CD4-positive, alpha-beta memory T cell (primary cell): ENCODE results near the gene SH3D21. TPM values are rescaled to one million over a fixed set of nuclear protein-coding genes. Genes with fewer than 3 reads are reported as not detected.
A peak's percentile ranks its signal among the peaks of the same experiment; 100 is the strongest.

Experiments used
- CTCF ChIA-PET: fragments of 350-600 bp; sonication (Branson Sonifier 250); formaldehyde crosslinking; loops from one replicate; lab custom pipeline; 2021; ENCODE audit warnings: inconsistent platforms; ENCODE audit not compliant: partially characterized antibody; lab: Charles Lee
- POLR2A ChIA-PET: fragments of 350-600 bp; sonication (Branson Sonifier 250); formaldehyde crosslinking; loops from one replicate; lab custom pipeline; 2021; ENCODE audit not compliant: partially characterized antibody; lab: Charles Lee
- DNase-seq, 5 donors: peaks; one replicate each; pipeline versions ENCODE4 v3.0.0 to v3.0.0-alpha.2; 2020 to 2022; ENCODE audit warnings: mixed read lengths in 1 of 5
- H3K27ac ChIP-seq: one replicate; pipeline ENCODE4 v1.7.0; 2013; ENCODE audit warnings: low read depth, low read length
- H3K27me3 ChIP-seq: 2 replicates; pipeline ENCODE4 v1.7.0; 2013; ENCODE audit warnings: mild to moderate bottlenecking, low read length, moderate library complexity; ENCODE audit not compliant: insufficient read depth
- H3K36me3 ChIP-seq: 2 replicates; pipeline ENCODE4 v1.7.0; 2013; ENCODE audit warnings: mild to moderate bottlenecking, low read length, moderate library complexity; ENCODE audit not compliant: insufficient read depth
- H3K4me1 ChIP-seq: 2 replicates; pipeline ENCODE4 v1.7.0; 2013; ENCODE audit warnings: mild to moderate bottlenecking, low read length, moderate library complexity; ENCODE audit not compliant: insufficient read depth
- H3K4me3 ChIP-seq, 2 donors: one replicate each; pipeline ENCODE4 v1.7.0; 2013; ENCODE audit warnings: low read length in 2 of 2, mild to moderate bottlenecking in 1 of 2
- H3K9me3 ChIP-seq, 2 donors: one replicate each; pipeline ENCODE4 v1.7.0; 2013; ENCODE audit warnings: low read length in 2 of 2, control low read depth in 1 of 2; ENCODE audit not compliant: control insufficient read depth in 1 of 2
- H3K27ac Mint-ChIP-seq, 7 donors: one replicate each; pipeline ENCODE4 v1.8.0; 2020 to 2021; ENCODE audit warnings: mixed read lengths in 7 of 7, mild to moderate bottlenecking in 6 of 7, inconsistent platforms in 3 of 7, moderate library complexity in 3 of 7
- H3K27me3 Mint-ChIP-seq, 2 donors: one replicate each; pipeline ENCODE4 v1.8.0; 2020 to 2021; ENCODE audit warnings: mixed read lengths in 2 of 2
- H3K36me3 Mint-ChIP-seq, 2 donors: one replicate each; pipeline ENCODE4 v1.8.0; 2020 to 2021; ENCODE audit warnings: mixed read lengths in 2 of 2, inconsistent platforms in 1 of 2, mild to moderate bottlenecking in 1 of 2
- H3K4me1 Mint-ChIP-seq, 4 donors: one replicate each; pipeline ENCODE4 v1.8.0; 2020 to 2021; ENCODE audit warnings: mixed read lengths in 4 of 4, mild to moderate bottlenecking in 1 of 4
- H3K4me3 Mint-ChIP-seq, 8 donors: one replicate each; pipeline ENCODE4 v1.8.0; 2020 to 2021; ENCODE audit warnings: mixed read lengths in 8 of 8, mild to moderate bottlenecking in 7 of 8, moderate library complexity in 6 of 8, inconsistent platforms in 3 of 8
- H3K9me3 Mint-ChIP-seq, 8 donors: one replicate each; pipeline ENCODE4 v1.8.0; 2020 to 2021; ENCODE audit warnings: mixed read lengths in 8 of 8, mild to moderate bottlenecking in 5 of 8, inconsistent platforms in 3 of 8, moderate library complexity in 1 of 8
- intact Hi-C: fragments of 100-400 bp; cut with micrococcal nuclease; formaldehyde crosslinking; loops from one replicate; pipeline ENCODE4 v1.15.1; 2023
- polyA plus RNA-seq, 2 donors: library from polyadenylated mRNA; unstranded; fragments of 300-500 nt; fragmentation: Illumina TruSeq; gene quantifications; one replicate each; pipeline ENCODE4 v1.2.3, GENCODE V29; 2021
- total RNA-seq, 2 experiments: library from RNA; stranded (reverse); gene quantifications; one replicate each; pipeline ENCODE4 v1.2.3, GENCODE V29; 2021

The SH3D21 gene
- total and polyA plus RNA-seq, 4 experiments from 2014 or later, result 3.2 to 3.3 TPM; not detected in 2

DNA sequence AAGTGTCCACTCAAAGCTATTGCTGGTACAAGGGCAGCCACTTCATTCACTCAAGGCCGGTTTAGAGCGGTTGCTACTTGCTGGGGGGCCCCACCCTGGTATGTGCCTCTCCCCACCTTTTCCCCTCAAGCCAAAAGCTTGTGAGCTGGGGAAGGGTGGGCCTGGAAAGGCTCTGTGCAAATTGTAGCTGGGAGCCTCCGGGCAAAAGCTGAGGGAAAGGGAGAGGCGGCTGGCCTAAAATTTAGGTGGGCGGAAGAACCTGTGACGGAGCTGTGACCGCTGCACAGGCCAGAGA is 306 bp upstream of the SH3D21 start:
- Histone ChIP-seq H3K4me3 (no peak overlapping the region), H3K9me3 (no peaks in the 10 kb centered on the region), H3K27me3 (no peaks in the 10 kb centered on the region), H3K4me1 (peaks cover 23% of the 10 kb centered on the region), H3K36me3 (peaks cover 28% of the 10 kb centered on the region), H3K27ac (peak overlapping the region; percentile 73)
- Mint-ChIP-seq H3K36me3 (peaks cover 23 to 36% of the 10 kb centered on the region in 2 donors), H3K27ac (peak overlapping the region in 6 of 7 donors; percentile 31 to 82 (median 68)), H3K27me3 (no peaks in the 10 kb centered on the region), H3K4me1 (peaks cover 5 to 21% (median 11%) of the 10 kb centered on the region in 4 donors), H3K4me3 (peak overlapping the region; percentile 17 to 99 (median 74)), H3K9me3 (no peaks in the 10 kb centered on the region)
- POLR2A ChIA-PET, result interaction anchor here (1.0 to 2.7 kb wide), 10 partner anchors 8 to 158 kb away, joined by 3 to 40 read pairs (median 6); partner anchors contain the start of genes EVA1B, MRPS15, THRAP3 and TRAPPC3
- intact Hi-C loops, result loop anchor here (1.0 to 2.0 kb wide), 3 partner anchors 15 to 80 kb away; no protein-coding TSS in a partner anchor
- DNase-seq, result no peak
- CTCF ChIA-PET, result interaction anchor here (0.9 to 2.3 kb wide), 11 partner anchors 12 to 156 kb away, joined by 3 to 12 read pairs (median 4); partner anchors contain the start of genes LSM10 and TRAPPC3

DNA sequence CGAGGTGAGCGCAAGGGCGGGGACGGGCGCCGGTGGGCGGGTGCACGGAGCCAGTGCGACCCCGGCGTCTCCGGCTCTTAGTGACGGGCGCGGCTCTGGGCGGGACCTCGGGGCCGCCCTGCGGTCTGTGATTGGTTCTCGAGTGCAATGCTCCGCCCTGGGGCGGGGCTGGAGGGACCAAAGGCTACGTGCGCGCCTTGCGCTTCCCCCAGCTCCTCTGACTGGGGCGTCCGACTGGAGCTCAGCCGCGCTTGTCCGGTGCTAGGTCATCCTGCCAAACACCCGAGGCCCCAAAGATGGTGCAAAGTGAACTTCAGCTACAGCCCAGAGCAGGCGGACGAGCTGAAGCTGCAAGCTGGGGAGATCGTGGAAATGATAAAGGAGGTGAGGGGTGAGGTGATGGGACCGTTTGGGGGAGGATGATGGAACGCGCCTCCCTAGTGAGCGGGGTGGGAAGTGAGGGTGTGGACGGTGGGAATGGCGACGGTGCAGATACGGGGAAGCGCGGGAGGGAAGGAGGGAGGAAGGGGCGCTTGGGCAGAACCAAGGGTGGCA is 811 bp downstream of the SH3D21 start:
- Mint-ChIP-seq H3K36me3 (peaks cover 14 to 26% of the 10 kb centered on the region in 2 donors), H3K27ac (peak overlapping the region; percentile 74 to 96 (median 92)), H3K27me3 (no peaks in the 10 kb centered on the region), H3K4me3 (peak overlapping the region; percentile 91 to 99 (median 94)), H3K4me1 (peaks cover 5 to 21% (median 11%) of the 10 kb centered on the region in 4 donors), H3K9me3 (no peaks in the 10 kb centered on the region)
- peak overlapping the region; percentile 77 to 81 for H3K4me3 ChIP-seq
- H3K9me3 ChIP-seq, result no peaks in the 10 kb centered on the region
- H3K27ac ChIP-seq, result peak overlapping the region; percentile 73
- ChIA-PET CTCF (interaction anchor here (0.8 to 2.3 kb wide), 12 partner anchors 13 to 113 kb away, joined by 3 to 12 read pairs (median 4); partner anchors contain the start of genes EVA1B and LSM10), POLR2A (interaction anchor here (0.6 to 2.7 kb wide), 15 partner anchors 9 to 157 kb away, joined by 3 to 40 read pairs (median 5); partner anchors contain the start of genes EVA1B, STK40, THRAP3 and TRAPPC3)
- no peaks in the 10 kb centered on the region for H3K27me3 ChIP-seq
- H3K36me3 ChIP-seq, result peaks cover 17% of the 10 kb centered on the region
- DNase-seq, result peak; percentile 90 to 94 (median 92)
- peaks cover 23% of the 10 kb centered on the region for H3K4me1 ChIP-seq
- intact Hi-C loops, result loop anchor here (1.0 to 2.0 kb wide), 3 partner anchors 14 to 79 kb away; no protein-coding TSS in a partner anchor

DNA sequence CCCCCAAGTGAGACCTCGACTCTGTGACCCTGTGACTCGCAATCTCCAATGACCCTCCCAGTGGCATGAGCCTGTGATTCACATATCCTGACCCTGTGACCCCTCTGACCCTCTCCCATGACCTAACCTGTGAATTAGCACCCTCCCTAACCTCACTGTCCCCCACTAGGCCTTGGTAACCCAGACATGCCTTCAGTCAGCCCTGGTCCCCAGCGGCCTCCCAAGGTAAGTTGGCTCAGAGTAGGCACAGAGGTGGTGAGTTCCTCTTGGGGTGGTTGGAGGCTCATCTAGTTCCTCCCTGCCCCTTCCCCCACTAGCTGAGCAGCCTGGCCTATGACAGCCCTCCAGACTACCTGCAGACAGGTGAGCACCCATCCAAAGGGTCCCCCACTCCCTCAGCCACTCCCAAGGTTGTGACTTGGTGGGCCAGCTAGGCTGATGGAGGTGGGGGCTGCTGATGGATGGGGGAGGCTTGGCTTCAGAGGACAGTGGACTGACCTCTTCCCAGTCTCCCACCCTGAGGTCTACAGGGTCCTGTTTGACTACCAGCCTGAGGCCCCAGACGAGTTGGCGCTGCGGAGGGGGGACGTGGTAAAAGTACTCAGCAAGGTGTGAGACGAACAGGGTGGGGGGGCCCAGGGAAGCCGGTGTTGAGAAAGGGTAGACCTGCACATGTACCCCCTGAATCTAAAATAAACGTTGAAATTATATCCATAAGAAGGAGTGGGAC is 1.6 kb downstream of the SH3D21 start:
- ChIA-PET CTCF (interaction anchor here (1.2 to 2.3 kb wide), 6 partner anchors 12 to 79 kb away, joined by 3 to 12 read pairs (median 6); no protein-coding TSS in a partner anchor), POLR2A (interaction anchor here (1.0 to 2.7 kb wide), 9 partner anchors 10 to 158 kb away, joined by 3 to 40 read pairs (median 8); partner anchors contain the start of genes EVA1B, STK40, THRAP3 and TRAPPC3)
- Mint-ChIP-seq H3K27me3 (no peaks in the 10 kb centered on the region), H3K36me3 (peaks cover 9 to 18% of the 10 kb centered on the region in 2 donors), H3K4me1 (peaks cover 5 to 21% (median 11%) of the 10 kb centered on the region in 4 donors), H3K27ac (peak overlapping the region in 3 of 7 donors; percentile 29 to 89 (median 74)), H3K9me3 (no peaks in the 10 kb centered on the region), H3K4me3 (peak overlapping the region in 6 of 8 donors; percentile 64 to 99 (median 96))
- Histone ChIP-seq H3K4me1 (peaks cover 23% of the 10 kb centered on the region), H3K27me3 (no peaks in the 10 kb centered on the region), H3K4me3 (peak overlapping the region in 1 of 2 donors; percentile 81), H3K36me3 (peaks cover 9% of the 10 kb centered on the region), H3K27ac (no peak overlapping the region), H3K9me3 (no peaks in the 10 kb centered on the region)
- intact Hi-C loops, result loop anchor here (2.0 kb wide), 1 partner anchor 13 kb away; no protein-coding TSS in a partner anchor
- DNase-seq, result no peak

DNA sequence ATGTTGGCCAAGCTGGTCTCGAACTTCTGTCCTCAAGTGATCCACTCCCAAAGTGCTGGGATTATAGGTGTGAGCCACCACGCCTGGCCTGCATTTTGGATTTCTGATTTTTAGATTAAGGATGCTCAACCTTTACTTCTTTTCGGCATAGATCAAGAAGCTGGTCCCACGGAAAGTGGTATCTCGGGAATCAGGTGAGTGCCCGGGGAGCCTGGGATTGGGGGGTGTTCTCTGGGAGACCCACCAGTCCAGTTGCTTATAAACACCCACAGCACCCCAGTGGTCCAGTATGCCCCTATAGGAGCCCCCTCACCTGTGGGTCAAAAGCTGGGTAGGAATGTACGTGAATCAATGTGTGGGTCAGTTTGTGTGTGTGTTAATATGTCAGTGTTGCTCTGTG is 3.2 kb downstream of the SH3D21 start:
- peaks cover 5 to 21% (median 10%) of the 10 kb centered on the region in 4 donors for H3K4me1 Mint-ChIP-seq
- peaks cover 0 to 9% of the 10 kb centered on the region in 2 donors for H3K36me3 Mint-ChIP-seq
- Histone ChIP-seq H3K9me3 (no peaks in the 10 kb centered on the region), H3K4me3 (no peak overlapping the region), H3K27me3 (no peaks in the 10 kb centered on the region), H3K27ac (no peak overlapping the region), H3K36me3 (no peaks in the 10 kb centered on the region), H3K4me1 (peaks cover 23% of the 10 kb centered on the region)
- DNase-seq, result no peak
- ChIA-PET CTCF (interaction anchor here (1.1 to 2.3 kb wide), 2 partner anchors 33 to 58 kb away, joined by 3 to 7 read pairs; no protein-coding TSS in a partner anchor), POLR2A (interaction anchor here (0.8 to 1.2 kb wide), 2 partner anchors 10 to 13 kb away, joined by 3 read pairs; no protein-coding TSS in a partner anchor)
- H3K9me3 Mint-ChIP-seq, result no peaks in the 10 kb centered on the region
- intact Hi-C loops, result no loop called here
- H3K27me3 Mint-ChIP-seq, result no peaks in the 10 kb centered on the region
- peak overlapping the region in 1 of 8 donors; percentile 8 for H3K4me3 Mint-ChIP-seq
- H3K27ac Mint-ChIP-seq, result no peak overlapping the region

DNA sequence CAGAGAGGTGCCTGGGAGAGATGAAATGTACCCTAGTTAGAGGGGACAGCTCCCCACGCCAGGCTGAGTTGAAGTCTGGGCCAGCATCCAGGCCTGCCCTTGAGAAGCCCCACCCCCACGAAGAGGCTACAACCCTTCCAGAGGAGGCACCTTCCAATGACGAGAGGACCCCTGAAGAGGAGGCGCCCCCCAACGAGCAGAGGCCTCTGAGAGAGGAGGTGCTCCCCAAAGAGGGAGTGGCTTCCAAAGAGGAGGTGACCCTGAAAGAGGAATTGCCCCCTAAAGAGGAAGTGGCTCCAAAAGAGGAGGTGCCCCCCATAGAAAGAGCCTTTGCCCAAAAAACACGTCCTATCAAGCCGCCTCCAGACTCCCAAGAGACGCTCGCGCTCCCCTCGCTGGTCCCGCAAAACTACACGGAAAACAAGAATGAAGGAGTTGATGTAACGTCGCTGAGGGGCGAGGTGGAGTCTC is 14.2 kb downstream of the SH3D21 start:
- POLR2A ChIA-PET, result interaction anchor here (1.4 to 5.2 kb wide), 2 partner anchors 14 to 47 kb away, joined by 4 to 40 read pairs; partner anchors contain the start of gene SH3D21
- no peak overlapping the region for H3K4me3 ChIP-seq

DNA sequence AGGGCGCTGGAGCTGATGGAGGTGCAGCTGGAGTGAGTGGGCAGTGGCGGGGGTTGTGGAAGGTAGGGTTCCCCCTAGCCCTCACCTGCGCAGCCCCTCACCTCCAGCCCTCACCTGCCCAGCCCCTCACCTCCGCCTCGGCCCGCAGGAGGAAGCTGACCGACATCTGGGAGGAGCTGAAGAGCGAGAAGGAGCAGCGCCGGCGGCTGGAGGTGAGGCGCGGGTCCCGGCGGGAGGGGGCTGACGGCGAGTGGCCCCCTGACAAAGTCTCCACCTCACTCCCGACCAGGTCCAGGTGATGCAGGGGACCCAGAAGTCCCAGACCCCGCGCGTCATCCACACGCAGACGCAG is 14.6 kb downstream of the SH3D21 start:
- Mint-ChIP-seq H3K4me3 (peak overlapping the region; percentile 73 to 87 (median 76)), H3K27ac (peak overlapping the region; percentile 24 to 92 (median 77)), H3K4me1 (peaks cover 12 to 28% (median 23%) of the 10 kb centered on the region in 4 donors), H3K36me3 (no peaks in the 10 kb centered on the region), H3K27me3 (no peaks in the 10 kb centered on the region), H3K9me3 (no peaks in the 10 kb centered on the region)
- H3K27me3 ChIP-seq, result no peaks in the 10 kb centered on the region
- intact Hi-C loops, result loop anchor here (1.0 to 2.0 kb wide), 2 partner anchors 14 to 77 kb away; partner anchors contain the start of genes LSM10 and SH3D21
- H3K4me3 ChIP-seq, result peak overlapping the region in 1 of 2 donors; percentile 19
- ChIA-PET CTCF (interaction anchor here (0.7 to 0.8 kb wide), 2 partner anchors 15 to 21 kb away, joined by 4 to 5 read pairs; partner anchors contain the start of gene SH3D21), POLR2A (interaction anchor here (0.6 to 5.2 kb wide), 2 partner anchors 14 to 75 kb away, joined by 3 to 40 read pairs; partner anchors contain the start of gene SH3D21)
- H3K27ac ChIP-seq, result no peak overlapping the region
- H3K9me3 ChIP-seq, result no peaks in the 10 kb centered on the region
- no peak for DNase-seq
- no peaks in the 10 kb centered on the region for H3K36me3 ChIP-seq
- H3K4me1 ChIP-seq, result peaks cover 28% of the 10 kb centered on the region

More for the DNA sequence above, 14.2 kb downstream of the SH3D21 start:
- Histone ChIP-seq H3K27ac (no peak overlapping the region), H3K9me3 (no peaks in the 10 kb centered on the region), H3K4me1 (peaks cover 28% of the 10 kb centered on the region), H3K36me3 (no peaks in the 10 kb centered on the region), H3K27me3 (no peaks in the 10 kb centered on the region)
- no peaks in the 10 kb centered on the region for H3K9me3 Mint-ChIP-seq
- H3K4me3 Mint-ChIP-seq, result peak overlapping the region; percentile 73 to 87 (median 76)
- H3K36me3 Mint-ChIP-seq, result no peaks in the 10 kb centered on the region
- H3K27ac Mint-ChIP-seq, result peak overlapping the region; percentile 23 to 92 (median 77)
- CTCF ChIA-PET, result interaction anchor here (0.7 to 1.2 kb wide), 4 partner anchors 13 to 35 kb away, joined by 3 to 5 read pairs (median 4); partner anchors contain the start of gene SH3D21
- no peaks in the 10 kb centered on the region for H3K27me3 Mint-ChIP-seq
- H3K4me1 Mint-ChIP-seq, result peaks cover 12 to 28% (median 23%) of the 10 kb centered on the region in 4 donors
- DNase-seq, result no peak
- intact Hi-C loops, result loop anchor here (2.0 kb wide), 1 partner anchor 14 kb away; the partner anchor contains the start of gene SH3D21
